GM19463 (cell line): Measurements from ENCODE around the gene TSPAN18.
A peak's percentile ranks its signal among the peaks of the same experiment; 100 is the strongest.

ENCODE experiments used
- ATAC-seq: cut with Tn5 transposase; IDR thresholded peaks from one replicate; pipeline ENCODE4 v1.9.1; 2021; ENCODE audit warnings: mild to moderate bottlenecking, moderate library complexity; ENCODE audit not compliant: unreplicated experiment

The TSPAN18 gene, protein sequence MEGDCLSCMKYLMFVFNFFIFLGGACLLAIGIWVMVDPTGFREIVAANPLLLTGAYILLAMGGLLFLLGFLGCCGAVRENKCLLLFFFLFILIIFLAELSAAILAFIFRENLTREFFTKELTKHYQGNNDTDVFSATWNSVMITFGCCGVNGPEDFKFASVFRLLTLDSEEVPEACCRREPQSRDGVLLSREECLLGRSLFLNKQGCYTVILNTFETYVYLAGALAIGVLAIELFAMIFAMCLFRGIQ

DNA sequence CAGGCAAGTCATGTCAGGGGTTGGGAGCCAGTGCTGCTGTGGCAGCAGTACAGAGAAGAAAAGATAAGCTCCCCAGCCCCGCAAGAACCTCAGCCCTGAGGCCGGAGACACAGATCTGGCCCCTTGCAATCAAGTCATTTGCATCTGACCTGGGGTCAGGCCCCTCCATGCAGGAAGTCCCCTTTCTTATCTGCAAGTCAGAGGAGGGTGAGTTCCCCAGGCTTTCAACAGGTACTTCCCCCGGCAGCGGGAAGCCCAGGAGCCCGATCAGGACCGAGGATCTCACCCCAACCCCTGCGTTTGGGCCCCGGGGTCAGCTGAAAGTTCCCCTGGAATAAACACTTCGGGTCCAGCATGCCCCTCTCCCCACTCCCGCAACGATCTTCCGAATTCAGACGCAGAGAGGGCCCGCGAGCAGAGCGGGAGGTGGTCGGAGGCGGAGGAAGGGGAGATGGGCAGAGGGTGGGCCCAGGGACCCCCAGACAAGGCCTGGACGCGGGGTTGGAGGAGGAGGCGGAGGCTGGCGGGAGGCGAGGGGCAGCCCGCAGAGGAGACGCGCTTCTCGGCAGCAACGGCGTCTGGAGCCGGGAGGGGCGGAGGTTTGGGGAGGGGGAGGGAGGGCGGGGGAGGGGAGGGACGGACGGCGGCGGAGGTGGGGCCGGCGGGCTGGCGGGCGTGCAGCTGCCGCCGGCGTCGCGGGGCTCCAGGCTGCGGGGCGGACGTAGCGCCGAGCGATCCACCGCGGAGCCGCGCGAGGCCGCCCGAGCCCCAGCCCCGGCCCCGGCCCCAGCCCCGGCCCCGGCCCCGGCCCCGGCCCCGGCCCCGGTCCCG, at the start of gene TSPAN18:
TSS of gene TSPAN18 (plus strand) at position 680 of the 831 bp plus-strand sequence. CDS start 179,455 bp downstream, outside the sequence.
- ATAC-seq = peak; percentile 82

DNA sequence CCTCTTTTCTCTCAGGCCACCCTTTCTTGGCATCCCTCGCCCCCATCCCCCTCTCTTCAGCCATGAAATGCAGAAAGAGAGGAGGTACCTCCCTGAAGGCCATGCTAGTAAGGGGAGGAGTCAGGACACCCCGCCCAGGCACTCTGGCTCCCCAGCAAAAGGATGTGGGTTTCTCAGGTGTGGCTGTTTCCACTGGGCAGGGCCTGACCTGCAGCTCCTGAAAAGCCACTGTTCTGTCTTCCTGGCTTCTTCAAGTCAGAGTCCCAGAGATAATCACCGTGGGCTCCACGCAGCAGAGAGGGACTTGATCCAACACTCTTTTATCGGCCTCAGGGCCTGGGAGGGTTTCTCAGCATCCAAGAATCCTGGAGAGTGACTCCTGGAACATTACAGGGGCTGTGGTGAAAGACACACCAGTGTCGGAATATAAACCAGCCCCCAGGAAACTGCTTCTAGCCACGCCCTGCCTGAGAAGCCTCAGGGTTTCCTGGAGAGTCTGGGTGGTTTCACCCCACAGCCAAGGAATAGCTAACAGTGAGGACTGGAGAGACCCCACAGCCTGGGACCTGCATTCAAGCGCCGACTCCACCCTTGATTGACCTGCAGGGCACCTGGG, 45.7 kb upstream of the TSPAN18 start:
- ATAC-seq = no peak

DNA sequence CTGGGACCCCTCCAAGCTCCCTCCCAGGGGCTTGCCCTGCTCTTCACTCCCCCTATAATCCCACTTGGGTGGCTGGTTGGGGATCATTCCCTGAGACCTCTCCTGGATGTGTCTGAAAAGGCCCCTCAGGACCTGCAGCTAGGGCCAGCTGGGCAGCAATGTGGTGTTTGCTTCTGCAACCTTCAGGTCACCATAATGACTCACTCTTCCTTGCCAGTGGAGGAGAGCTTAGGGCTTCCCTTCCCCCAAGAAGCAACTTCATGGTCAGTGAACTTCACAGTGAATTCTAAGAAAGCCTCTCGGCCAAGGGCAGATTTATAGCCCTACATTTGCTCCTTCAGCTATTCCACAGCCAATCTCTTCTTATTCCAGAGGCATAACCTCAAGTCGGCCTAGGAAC, 45.1 kb upstream of the TSPAN18 start:
- no peak for ATAC-seq

DNA sequence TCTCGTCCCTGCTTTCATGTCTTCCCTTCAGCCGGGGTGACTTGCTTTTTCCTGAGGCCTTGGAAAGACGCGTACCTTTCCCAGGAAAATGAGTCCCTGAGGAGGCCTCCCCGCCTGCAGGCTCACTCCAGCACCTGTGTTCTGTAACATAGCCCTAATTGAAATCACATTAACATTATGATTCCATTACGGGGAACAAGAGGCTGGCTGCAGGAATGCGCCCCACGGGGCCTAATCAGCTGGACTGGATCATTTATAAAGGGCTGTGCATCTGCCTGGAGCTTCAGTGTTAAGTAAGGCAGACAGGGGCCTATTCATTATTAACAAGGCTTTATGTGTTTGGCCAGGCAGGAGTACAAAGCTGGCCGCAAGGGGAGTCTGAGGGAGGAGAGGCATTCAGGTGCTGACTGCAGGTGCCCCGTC, 41.9 kb upstream of the TSPAN18 start:
- ATAC-seq = no peak

DNA sequence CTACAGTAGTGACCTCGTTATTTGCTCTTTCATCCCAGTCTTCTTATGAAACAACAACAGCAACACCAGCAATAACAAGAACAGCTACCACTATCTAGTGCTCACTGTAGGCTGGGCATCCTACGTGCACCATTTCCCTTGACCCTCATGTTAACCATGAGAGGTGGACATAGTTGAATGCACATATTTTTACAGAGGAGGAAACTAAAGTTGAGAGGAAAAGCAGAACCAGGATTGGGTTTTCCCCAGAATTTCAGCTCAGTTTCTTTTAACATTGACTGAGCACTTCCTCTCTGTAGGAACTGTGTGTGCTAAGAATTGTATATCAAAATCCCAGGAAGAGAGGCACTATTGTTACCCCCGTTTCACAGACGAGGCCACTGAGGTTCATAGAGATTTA, 39.4 kb upstream of the TSPAN18 start:
- ATAC-seq = no peak

DNA sequence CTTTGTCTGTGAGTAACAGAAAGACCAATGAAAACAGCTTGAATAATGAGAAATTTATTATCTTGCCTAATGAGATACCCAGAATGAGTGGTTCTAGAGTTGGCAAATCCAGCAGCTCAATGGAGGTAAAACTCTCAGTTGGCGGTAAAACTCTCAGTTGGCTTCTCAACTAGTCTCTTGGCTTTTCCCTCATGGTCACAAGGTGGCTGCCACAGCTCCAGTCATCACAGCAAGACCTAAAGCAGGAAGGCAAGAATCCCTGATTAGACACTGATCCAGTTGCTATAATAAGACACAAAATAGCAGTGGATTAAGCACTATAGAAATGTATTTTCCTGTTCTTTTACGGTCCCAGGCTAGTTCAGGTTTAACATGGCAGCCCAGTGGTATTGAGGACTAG, 37.5 kb upstream of the TSPAN18 start:
- no peak for ATAC-seq

DNA sequence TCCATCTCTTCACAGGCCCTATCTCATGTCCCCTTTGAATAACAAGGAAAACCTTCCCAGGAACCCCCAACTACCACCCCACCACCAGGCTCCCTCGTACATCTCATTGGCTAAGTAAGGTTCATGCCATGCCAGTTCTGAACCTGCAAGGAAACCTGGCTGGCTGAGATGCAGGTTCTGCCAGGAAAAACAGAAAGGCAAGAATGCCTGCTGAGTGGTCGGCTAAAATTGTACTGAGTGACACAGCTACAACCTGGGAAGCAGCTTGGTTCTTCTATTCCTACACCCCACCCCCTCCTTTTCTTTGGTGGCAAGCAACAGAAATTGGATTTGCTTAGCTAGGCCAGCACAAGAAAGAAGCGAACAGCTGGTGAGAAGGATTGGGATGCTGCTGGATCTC, 36.1 kb upstream of the TSPAN18 start:
- ATAC-seq = no peak

DNA sequence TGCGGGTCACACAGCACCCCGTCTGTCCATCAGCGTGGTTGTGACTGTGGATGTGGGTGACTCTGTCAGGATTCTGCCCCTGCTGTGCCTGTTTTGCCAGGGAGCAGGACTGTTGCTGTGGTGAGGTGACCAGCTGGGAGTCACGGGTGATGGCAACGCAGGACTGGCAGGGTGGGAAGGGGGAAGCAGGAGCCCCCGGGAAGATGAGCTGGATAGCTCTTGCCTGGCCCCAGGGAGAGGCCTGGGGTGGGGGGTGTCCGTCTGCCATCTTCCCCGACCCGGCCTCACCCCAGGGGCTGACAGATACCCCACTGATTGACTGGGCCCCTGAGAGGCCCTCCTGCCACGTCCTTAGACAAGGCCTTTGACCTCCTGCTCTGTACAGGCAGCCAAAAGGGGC, 34.3 kb upstream of the TSPAN18 start:
- ATAC-seq = no peak

DNA sequence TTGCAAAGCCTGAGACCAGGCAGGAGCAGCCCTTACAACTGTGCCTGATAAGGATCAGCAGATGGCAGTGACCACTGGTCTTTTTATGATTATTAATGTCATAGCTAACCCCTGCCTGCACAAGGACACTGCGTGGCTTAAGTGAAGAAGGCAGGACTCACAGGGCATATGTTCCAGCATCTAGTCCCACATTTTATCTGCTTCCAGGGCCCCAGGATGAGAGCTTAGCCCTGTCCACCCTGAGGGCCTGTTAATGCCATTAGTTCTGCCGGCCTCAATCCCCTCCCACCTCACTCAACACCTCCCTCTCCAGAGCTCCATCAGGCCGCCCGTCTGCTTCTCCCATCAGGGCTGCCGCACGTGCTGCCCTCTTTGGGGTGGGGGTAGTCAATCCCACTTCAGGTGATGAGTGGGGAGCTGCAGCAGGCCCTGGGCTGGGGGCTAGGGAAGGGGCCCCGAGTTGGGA, 33.1 kb upstream of the TSPAN18 start:
- no peak for ATAC-seq

DNA sequence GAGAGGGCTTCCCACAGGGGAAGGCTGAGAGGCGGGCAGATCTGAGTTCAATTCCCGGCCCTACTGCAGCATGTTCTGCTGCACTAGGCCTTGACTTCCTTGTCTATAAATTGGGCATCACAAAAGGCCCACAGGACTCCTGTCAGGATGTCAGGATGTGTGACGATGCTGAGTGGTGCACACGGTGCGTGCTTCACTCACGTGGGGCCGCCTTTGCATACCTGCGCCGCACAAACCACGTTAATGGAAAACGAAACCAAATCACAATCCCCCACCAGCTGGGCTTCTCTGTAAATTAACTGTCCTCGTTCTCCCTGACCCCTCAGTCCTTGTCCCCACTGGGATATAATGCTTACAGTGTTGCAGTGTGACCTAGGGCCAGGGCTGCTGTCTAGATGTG, 32.3 kb upstream of the TSPAN18 start:
- ATAC-seq = no peak

DNA sequence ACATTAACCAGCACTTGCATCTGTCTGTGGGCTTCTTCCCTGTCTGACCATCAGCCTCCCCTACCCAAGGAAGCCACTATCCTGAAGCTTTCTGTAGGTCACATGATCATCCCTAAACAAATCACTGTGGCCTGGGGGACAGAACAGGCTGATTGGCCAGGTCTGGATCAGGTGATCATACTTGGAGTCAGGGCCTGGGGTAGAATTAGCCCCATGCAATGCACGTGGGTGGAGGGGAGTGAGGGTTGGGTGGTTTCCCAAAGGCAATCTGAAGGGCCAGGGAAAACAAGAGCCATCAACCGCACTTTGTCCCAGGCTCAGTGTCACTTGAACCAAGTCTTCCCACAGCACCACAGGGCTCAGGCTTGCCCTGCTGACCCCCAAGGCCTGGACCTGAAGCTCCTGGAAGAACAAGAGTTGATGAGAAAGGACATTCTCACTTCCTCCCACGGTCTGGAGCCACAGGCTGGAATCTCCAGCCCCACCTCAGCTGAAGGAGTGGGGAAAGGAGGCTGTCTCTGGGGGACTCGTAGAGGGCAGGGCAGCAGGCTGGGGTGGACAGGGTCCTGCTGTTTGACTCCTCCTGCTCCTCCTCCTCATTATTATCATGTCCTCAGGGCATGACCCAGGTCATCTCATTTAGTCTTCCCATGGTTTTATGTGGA, 31.5 kb upstream of the TSPAN18 start:
- no peak for ATAC-seq

DNA sequence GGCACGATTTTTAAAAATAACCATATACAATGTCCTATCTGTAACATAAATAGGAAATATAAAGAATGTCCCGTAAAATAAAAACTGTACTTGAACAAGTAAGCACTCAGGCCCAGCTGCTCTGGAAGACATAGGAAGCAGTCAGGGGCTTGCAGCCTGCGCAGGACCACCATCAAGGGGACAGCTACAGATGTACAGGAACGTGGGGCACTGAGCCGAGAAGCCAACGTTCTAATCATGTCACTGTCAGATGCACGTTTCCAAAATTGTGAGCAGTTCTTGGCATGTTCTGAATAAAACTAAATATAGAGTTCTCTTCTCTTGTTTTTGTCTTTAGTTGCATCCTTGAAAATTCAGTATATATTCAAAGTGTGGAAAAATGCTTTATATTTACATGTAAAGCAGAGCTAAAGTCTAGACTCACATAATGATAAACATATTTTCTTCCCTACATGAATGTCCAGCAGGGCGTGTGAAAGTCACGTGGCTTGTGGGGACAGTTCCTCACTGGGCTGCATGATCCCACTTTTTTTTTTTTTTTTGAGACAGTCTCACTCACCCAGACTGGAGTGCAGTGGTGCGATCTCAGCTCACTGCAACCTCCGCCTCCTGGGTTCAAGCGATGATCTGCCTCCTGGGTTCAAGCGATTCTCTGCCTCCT, 28.4 kb upstream of the TSPAN18 start:
- ATAC-seq = no peak

DNA sequence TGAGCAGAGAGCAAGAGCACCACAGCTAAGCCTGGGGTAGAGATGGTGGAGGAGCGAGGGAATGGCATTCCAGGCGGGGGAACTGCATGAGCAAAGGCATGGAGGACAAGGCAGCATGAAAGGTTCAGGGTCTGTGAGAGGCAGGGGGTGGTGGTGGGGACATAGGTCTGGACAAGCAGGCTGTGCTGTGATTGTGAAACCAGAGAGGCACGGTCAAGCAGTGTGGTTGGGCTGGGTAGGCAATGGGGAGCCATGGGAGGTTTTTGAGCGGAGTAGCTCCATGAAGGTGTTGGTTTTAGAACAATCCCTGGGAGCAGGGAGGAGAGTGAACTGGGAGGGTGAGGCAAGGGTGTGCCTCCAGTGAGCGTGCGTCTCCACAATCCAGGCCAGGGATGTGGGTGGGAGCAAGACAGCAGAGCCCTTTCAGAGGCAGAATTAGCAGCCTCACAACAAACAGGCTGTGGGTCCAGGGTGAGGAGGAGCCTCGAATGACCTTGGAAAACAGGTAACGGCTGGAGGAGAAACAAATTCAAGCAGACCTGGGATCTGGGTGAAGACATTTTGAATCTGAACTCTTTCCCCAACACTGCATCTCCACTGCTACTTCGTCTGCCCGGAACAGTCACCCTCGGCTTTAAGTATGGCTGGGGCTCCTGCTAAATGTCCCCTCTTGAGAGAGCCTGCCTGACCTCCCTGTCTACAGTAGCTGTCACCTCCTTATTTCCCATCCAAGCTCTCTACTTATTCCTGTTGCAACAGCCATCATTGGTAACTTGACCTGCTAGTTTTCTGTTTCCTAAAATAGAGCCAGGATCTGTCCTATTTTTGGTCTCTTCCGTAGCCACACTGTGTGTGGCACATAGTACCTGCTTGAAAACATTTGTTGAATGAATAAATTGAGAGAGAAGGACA, 27.0 kb upstream of the TSPAN18 start:
- ATAC-seq = no peak

DNA sequence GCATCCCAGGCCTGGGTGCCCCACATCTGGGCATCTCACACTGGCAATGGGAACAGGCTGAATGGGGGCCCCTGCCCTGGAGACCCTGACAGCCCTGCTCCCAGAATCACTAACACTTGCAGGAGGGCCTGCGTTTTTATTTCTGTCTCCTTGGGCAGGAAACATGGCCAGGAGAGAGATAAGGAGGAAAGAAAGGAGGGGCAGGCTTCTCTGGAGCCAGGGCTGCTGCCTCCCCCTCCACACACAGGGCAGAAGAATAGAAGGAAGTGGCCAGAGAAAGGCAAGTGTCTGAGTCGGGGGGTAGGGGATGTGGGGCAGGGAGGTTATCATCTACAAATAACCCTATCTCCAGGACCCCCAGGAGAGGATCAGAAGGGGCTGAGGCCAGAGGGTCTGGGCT, 25.5 kb upstream of the TSPAN18 start:
- ATAC-seq = no peak

DNA sequence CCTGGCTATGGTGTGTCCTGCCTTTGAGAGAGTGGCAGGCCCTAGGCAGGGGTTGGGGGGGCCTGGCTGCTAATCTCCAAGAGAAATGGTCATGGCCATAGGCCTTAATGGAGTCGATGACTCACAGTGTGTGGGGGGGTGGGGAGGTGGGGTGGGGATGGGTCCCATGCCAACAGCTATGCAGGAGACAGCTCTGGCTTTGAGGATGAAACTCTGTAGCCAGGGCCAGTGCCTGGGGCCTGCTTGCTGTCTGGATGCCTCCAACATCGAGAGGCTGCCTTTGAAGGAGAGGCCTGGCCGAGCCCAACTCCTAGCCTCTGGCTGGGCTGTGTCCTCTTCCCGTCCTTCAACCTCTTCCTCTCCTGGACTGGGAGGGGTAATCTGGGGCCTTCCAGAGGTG, 23.9 kb upstream of the TSPAN18 start:
- ATAC-seq = no peak

DNA sequence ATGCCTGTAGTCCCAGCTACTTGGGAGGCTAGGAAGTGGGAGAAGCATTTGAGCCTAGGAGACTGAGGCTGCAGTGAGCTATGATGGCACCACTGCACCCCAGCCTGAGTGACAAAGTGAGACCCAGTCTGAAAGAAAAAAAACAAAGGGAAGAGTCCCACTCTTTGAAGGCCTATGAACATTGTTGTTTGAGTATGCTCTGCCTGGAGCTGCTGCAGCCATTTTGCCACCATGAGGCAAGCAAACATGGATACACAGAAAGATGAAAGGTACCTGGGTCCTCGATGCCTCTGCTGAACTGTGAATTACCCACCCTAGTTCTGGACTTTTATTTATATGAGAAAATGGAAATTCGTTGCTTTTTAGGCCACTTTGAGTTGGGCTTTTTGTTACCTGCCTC, 19.7 kb upstream of the TSPAN18 start:
- no peak for ATAC-seq

DNA sequence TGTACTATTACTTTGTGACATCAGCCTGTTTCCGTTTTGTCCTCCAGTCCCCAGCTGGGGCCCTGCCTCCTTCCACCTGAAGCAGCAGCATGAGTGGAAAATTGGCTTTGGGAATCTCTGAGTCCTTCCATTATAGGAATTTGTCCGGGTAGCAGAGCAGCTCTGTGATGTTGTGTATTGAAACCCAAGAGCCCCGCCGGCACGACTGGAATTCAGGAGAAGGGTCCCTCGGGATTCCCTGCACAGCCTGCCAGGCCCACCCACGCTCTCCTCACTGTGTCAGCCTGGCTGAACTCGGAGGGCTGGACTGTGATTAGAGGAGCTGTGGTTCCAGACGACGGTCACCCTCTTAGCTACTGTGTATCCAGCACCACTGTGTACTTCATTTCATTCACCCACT, 18.8 kb upstream of the TSPAN18 start:
- ATAC-seq = no peak

DNA sequence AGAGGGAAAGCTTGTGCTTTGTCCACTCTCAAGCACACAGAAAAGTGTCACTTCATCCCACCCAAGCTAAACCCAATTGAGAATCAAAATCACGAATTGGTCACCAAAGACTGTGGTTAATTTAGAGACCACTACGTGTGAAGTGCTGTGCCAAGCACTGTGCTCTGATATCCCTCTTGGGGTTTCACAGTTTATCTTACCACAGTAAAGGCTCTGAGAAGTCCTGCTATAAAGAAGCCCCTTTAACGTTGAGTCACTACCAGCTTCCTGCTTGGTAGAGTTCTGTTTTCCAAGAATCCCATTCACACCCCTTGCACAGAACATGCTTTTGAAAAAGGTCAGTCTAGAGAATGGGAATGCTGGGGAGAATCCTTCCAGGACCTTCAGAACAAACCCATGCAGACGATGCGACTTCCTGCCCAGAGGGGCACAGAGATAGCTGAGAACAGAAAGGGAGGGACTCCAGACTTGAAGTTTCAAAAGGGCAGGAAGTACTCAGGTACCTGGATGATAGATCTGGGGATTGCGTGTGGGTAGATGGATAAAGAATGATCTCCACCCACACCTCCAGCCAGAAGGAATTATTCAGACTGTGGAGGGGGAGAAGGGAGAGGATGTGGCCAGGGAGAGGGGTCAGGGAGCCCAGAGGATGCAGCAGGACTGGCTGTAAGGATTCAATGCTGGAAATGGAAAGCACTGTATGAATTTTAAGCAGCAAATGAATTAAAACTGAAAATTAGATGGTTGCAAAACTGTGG, 18.1 kb upstream of the TSPAN18 start:
- no peak for ATAC-seq

DNA sequence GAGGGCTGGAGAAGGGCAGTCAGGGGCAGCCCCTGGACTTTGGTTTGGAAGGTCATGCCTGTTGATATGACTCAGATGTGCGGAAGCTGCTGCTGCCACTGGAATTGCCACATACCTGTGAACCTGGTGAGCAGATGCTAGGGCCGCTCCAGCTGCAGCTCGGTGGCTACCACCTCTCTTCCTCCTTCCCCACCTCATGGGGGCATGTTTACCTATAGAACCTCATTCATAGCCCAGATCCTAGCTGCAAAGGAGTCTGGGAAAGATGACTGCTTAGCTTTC, 17.5 kb upstream of the TSPAN18 start:
- no peak for ATAC-seq
